HG02678 (cell line): Measurements from ENCODE around the gene LSG1.
"Not testable (repeated sequence)": the region's sequence is repeated elsewhere in the genome, so short reads cannot be mapped to it uniquely, and the experiment has no call there.

Experiments used
- ATAC-seq: cut with Tn5 transposase; IDR thresholded peaks from one replicate; pipeline ENCODE4 v1.9.1; 2021; ENCODE audit warnings: mild to moderate bottlenecking, moderate library complexity; ENCODE audit not compliant: unreplicated experiment

LSG1 gene

GRCh38 chr3:194619741-194620140 is 52.2 kb downstream of the LSG1 start:
- ATAC-seq = no peak

- ATAC-seq = no peak
These were observed 53.0 kb downstream of the LSG1 start for GRCh38 chr3:194618858-194619608.

- ATAC-seq = no peak
These were observed 54.2 kb downstream of the LSG1 start for GRCh38 chr3:194617827-194618226.

DNA sequence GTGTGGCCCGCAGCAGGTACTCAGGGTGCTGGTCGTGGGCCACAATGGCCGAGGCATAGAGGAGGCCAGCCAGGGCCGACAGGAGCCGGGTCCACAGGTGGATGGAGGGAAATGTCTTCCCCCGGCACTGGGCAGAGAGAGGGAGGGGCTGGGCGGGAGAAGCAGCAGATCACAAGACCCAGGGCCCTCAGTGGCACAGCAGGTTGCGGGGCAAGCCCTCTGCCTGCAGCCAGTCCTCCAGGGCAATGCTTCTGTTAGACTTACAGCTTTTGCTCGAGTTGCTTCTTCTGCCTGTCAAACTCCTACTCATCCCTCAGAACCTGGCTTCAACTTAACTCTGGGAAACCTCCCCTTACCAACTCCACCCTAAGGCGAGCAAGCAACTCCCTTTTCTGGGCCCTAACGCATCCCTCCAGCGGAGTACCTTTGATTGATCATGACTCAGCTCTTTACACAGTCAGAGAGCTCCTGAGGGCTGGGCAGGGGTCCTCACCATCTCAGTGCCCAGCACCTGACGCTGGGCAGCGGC is 54.8 kb downstream of the LSG1 start:
- no peak for ATAC-seq

- ATAC-seq = no peak
These were observed 56.8 kb downstream of the LSG1 start for GRCh38 chr3:194615226-194615625.

DNA sequence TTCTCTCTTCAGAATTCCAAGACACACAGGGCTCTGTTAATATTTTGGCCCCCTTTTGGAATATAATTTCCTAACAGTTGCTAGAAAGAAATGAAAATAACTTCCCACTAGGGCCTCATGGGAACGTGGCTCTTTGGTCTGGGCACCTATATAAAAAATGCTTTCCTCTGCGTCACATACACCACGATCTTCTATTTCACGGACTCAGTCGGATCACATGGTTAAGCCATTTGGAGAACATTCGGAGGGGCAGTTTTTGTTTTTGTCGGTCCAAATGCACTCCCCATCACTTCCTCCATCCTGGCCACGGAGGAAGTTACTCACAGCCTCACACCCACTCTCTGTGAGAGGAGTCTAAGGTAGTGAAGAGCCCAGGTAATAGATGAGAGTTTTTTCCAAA is 59.8 kb downstream of the LSG1 start:
- no peak for ATAC-seq

DNA sequence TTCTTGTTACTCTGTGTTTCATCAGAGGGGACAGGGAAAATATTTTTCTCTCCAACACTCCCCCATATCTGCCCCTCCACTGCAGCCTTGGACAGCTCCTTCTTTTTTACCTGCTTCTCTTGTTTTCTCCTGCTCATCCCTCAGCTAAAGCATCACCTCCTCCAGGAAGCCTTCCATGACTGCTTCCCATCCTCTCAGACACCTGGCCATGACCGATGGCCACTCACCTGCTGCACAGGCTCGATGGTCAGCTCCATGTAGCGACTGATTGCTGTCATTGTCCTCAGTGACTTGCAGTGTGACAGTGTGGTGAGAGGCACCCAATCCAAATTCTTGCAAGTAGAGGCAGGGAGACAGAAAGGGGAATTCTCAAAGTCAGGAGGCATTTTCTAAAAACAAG is 61.3 kb downstream of the LSG1 start:
- no peak for ATAC-seq

DNA sequence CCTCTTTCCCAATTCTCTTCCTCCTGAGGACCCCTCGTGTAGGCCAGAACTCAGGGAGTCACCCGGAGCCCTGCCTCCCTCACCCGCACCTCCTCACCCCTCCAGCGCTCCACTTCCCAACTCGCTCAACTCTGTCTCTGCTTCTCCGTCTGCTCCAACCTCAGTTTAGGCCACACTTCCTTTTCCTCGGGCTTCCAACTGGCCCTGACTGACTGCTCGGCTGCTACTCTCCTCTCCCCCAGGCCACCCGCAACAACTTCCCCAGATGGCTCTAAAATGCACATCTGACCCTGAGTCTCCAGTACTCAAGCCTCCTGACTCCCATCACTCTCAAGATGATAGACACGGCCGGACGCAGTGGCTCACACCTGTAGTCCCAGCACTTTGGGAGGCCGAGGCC is 62.4 kb downstream of the LSG1 start:
- no peak for ATAC-seq

DNA sequence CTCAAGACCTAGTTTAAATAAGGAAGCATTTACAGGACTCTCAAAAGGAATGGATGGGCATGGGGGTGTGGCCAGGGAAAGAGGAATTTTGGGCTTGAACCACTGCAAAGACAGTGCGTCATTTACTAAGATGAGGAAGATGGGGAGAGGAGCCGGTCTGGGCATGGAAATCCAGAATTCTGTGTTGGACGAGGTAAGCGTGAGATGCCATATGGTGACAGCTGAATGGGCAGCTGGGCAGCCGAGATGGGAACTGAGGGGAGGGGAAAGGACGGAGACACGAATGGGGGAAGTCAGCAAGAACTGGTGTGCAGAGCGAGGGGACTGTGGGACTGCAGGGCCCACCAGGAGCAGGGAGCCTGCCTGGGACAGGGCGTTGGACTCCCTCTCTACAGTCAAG is 63.0 kb downstream of the LSG1 start:
- ATAC-seq = no peak

- no peak for ATAC-seq
These were observed 64.2 kb downstream of the LSG1 start for GRCh38 chr3:194607592-194608389.

- no peak for ATAC-seq
These were observed 65.0 kb downstream of the LSG1 start for GRCh38 chr3:194606941-194607340.

DNA sequence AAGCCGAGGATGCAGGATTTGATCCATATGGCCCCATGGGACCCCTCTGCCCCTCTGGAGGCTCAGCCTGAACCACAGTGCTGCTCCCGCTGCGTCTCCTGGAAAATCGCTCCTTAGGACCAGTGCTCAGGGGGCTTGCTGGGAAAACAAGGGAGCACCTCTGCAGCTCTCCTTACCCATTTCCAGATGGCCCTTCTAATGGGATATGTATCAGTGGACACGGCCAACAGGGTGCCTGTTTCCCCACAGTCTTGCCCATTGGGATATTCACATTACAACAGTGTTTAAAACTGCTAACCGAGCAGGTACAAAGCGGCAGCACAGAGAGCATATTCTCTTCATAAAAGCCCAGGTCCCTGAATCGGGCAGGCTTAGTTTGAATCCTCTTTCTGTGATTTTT is 65.8 kb downstream of the LSG1 start:
- ATAC-seq = no peak

DNA sequence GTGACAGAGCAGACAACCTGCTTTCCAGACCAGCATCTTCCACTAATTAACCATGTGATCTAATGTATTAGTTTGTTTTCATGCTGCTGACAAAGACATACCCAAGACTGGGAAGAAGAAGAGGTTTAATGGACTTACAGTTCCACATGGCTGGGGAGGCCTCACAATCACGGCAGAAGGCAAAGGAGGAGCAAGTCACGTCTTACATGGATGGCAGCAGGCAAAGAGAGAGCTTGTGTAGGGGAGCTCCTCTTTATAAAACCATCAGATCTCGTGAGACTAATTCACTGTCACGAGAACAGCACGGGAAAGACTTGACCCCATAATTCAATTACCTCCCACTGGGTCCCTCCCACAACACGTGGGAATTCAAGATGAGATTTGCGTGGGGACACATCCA is 66.7 kb downstream of the LSG1 start:
- not testable (repeated sequence) for ATAC-seq

- no peak for ATAC-seq
These were observed 67.2 kb downstream of the LSG1 start for GRCh38 chr3:194604837-194605236.

- ATAC-seq = no peak
These were observed 67.9 kb downstream of the LSG1 start for GRCh38 chr3:194604126-194604525.

DNA sequence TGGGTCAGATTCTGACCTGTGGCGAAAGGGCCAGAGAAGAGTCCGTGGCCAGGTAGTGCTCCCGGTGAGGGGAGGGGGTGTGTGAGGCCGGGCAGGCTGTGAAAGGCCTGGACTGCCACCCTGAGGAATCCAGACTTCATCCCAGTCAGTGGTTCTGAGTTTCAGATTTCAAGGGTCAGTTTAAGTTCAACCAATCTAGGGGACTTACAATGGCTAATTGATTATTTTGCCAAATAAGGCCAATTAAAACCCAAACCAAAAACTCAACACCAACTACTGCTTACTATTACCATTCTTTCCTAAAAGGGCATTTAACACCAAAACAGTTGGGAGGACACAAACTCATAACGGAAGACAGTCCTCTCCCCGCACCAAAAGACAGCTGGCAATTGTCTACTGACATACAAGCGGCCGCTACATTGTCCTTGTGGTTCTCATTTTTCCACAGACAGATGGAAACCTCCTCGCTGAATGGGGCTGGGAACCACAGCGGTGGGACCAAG is 69.3 kb downstream of the LSG1 start:
- ATAC-seq = no peak

DNA sequence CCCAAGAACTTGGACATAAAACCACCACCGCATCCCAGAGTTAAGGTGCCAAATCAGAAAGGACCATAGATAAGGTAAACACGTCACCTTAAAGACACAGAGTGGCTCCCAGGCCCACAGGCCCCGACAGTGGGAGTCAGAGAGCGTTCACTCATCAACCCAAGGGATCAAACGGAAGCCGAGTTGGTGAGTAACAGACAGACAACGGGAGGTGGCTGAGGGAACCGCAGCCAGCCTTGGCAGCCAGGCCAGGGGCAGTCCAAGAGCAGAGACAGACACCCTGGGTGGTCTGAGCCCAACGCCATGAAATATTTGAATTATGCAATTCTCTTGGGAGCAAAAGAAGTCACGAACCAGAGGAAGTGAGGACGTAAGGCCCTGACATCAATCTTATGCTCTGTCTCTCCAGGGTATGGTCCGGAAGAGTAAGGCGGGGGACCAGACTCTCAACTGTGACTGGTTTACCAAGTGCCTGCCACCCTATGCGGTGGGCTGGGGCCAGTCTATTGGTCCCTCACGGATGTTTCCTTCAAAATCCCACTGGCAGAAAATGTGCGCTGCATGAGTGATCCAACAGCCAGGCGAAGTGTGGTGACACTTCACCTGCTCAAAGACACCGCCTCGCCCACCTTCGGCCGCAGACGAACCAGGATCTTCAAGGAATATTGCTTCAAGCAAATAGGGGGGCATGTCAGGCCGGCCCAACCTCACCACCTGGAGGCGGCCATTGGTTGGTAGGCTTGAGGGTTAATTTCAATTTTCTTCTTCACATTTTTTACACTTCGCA is 73.0 kb downstream of the LSG1 start:
- no peak for ATAC-seq

GRCh38 chr3:194596906-194597305 is 75.1 kb downstream of the LSG1 start:
- ATAC-seq = no peak

GRCh38 chr3:194592798-194593752 is 78.9 kb downstream of the LSG1 start:
- no peak for ATAC-seq
